Measurements from ENCODE around the gene OTOGL.

- TF ChIP-seq, protein P1, sequence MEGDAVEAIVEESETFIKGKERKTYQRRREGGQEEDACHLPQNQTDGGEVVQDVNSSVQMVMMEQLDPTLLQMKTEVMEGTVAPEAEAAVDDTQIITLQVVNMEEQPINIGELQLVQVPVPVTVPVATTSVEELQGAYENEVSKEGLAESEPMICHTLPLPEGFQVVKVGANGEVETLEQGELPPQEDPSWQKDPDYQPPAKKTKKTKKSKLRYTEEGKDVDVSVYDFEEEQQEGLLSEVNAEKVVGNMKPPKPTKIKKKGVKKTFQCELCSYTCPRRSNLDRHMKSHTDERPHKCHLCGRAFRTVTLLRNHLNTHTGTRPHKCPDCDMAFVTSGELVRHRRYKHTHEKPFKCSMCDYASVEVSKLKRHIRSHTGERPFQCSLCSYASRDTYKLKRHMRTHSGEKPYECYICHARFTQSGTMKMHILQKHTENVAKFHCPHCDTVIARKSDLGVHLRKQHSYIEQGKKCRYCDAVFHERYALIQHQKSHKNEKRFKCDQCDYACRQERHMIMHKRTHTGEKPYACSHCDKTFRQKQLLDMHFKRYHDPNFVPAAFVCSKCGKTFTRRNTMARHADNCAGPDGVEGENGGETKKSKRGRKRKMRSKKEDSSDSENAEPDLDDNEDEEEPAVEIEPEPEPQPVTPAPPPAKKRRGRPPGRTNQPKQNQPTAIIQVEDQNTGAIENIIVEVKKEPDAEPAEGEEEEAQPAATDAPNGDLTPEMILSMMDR (IDR thresholded peaks at IDR 0.05), result no peak
- no peak for TF ChIP-seq POLR2A (IDR thresholded peaks at IDR 0.05)
These were observed 71.6 kb downstream of the OTOGL start for GRCh38 chr12:80170915-80171314.
